NB4 (cell line): ENCODE results near the gene GLS2.
"Not testable (repeated sequence)": the region's sequence is repeated elsewhere in the genome, so short reads cannot be mapped to it uniquely, and the experiment has no call there.

Experiments
- DNase-seq: peaks from one replicate; pipeline ENCODE4 v3.0.0; 2010; ENCODE audit warnings: low read depth
- H3K4me3 ChIP-seq: one replicate; pipeline ENCODE4 v1.5.1; 2011; ENCODE audit warnings: mild to moderate bottlenecking, low read depth, low read length, moderate library complexity
- CTCF ChIP-seq: IDR thresholded peaks from one replicate; pipeline ENCODE4 v1.5.1; 2012; ENCODE audit warnings: low read depth, low read length
- MAX ChIP-seq: IDR thresholded peaks from 2 replicates; pipeline ENCODE4 v1.6.1; 2011; ENCODE audit warnings: low read depth, low read length
- MYC ChIP-seq: IDR thresholded peaks from 2 replicates; pipeline ENCODE4 v1.6.1; 2011; ENCODE audit warnings: low read depth, low read length
- POLR2A ChIP-seq: IDR thresholded peaks from 2 replicates; pipeline ENCODE4 v1.6.1; 2011; ENCODE audit warnings: mild to moderate bottlenecking; ENCODE audit not compliant: insufficient read length; ENCODE audit errors: extremely low read depth

Gene GLS2

GRCh38 chr12:56517854-56518253 is 29.9 kb upstream of the GLS2 start:
- H3K4me3 ChIP-seq, result no peak overlapping the region
- TF ChIP-seq MYC (no peak), POLR2A (no peak), MAX (no peak), CTCF (no peak)
- no peak for DNase-seq

DNA sequence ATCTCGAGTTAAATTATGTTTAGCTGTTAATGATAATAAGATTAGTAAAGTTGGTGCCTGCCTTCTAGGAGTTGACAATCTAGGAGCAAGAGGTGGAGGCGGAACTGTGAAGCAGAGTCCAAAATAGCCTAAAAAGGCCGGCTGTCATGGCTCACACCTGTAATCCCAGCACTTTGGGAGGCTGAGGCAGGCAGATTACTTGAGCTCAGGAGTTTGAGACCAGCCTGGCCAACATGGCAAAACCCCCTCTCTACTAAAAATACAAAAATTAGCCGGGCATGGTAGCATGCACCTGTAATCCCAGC is 26.0 kb upstream of the GLS2 start:
- not testable (repeated sequence) for H3K4me3 ChIP-seq, DNase-seq

GRCh38 chr12:56510786-56511185 is 22.8 kb upstream of the GLS2 start:
- TF ChIP-seq MAX (no peak), POLR2A (no peak), MYC (no peak), CTCF (no peak)
- no peak overlapping the region for H3K4me3 ChIP-seq
- no peak for DNase-seq

GRCh38 chr12:56499879-56500278 is 11.9 kb upstream of the GLS2 start:
- not testable (repeated sequence) for DNase-seq, H3K4me3 ChIP-seq

- not testable (repeated sequence) for DNase-seq, H3K4me3 ChIP-seq
Observed at GRCh38 chr12:56499452-56499851, 11.5 kb upstream of the GLS2 start.

- H3K4me3 ChIP-seq, DNase-seq: not testable (repeated sequence)
Observed at GRCh38 chr12:56498126-56498902, 10.4 kb upstream of the GLS2 start.

- peak; percentile 38 for TF ChIP-seq CTCF
- peak; percentile 50 for DNase-seq
- H3K4me3 ChIP-seq, result not testable (repeated sequence)
Observed at GRCh38 chr12:56496704-56497103, 8.7 kb upstream of the GLS2 start.

GRCh38 chr12:56494481-56494880 is 6.5 kb upstream of the GLS2 start:
- H3K4me3 ChIP-seq, DNase-seq: not testable (repeated sequence)

GRCh38 chr12:56494106-56494415 is 6.1 kb upstream of the GLS2 start:
- not testable (repeated sequence) for H3K4me3 ChIP-seq, DNase-seq

DNA sequence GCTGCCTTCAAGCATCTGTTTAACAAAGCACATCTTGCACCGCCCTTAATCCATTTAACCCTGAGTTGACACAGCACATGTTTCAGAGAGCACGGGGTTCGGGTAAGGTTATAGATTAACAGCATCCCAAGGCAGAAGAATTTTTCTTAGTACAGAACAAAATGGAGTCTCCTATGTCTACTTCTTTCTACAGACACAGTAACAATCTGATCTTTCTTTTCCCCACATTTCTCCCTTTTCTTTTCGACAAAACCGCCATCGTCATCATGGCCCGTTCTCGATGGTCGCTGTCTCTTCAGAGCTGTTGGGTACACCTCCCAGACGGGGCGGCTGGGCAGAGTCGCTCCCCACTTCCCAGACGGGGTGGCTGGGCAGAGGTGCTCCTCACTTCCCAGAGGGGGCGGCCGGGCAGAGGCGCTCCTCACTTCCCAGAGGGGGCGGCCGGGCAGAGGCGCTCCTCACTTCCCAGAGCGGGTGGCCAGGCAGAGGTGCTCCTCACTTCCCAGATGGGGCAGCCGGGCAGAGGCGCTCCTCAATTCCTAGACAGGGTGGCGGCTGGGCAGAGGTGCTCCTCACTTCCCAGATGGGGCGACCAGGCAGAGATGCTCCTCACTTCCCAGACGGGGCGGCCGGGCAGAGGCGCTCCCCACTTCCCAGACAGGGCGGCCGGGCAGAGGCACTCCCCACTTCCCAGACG is 5.6 kb upstream of the GLS2 start:
- not testable (repeated sequence) for H3K4me3 ChIP-seq, DNase-seq
